Jurkat, Clone E6-1 (cell line): ENCODE measurements around the gene FBXW7.

Experiments
- DNase-seq: peaks from one replicate; pipeline ENCODE4 v3.0.0-alpha.2; 2011; ENCODE audit warnings: low read depth, low spot score
- H3K4me3 ChIP-seq: 2 replicates; pipeline ENCODE4 v1.5.1; 2011; ENCODE audit warnings: mild to moderate bottlenecking, low read length, control low read depth, moderate library complexity

Gene FBXW7

GRCh38 chr4:152322656-152323055 is 213.2 kb downstream of the FBXW7 start:
- DNase-seq, result no peak

GRCh38 chr4:152321923-152322322 is 214.0 kb downstream of the FBXW7 start:
- H3K4me3 ChIP-seq, result no peak overlapping the region
- DNase-seq, result no peak

More at GRCh38 chr4:152322656-152323055, 213.2 kb downstream of the FBXW7 start:
- no peak overlapping the region for H3K4me3 ChIP-seq

GRCh38 chr4:152321398-152321797 is 214.5 kb downstream of the FBXW7 start:
- H3K4me3 ChIP-seq, result no peak overlapping the region
- DNase-seq, result no peak

- no peak overlapping the region for H3K4me3 ChIP-seq
- DNase-seq, result no peak
Observed at GRCh38 chr4:152316969-152317368, 218.9 kb downstream of the FBXW7 start.

- DNase-seq, result peak; percentile 65
- no peak overlapping the region for H3K4me3 ChIP-seq
Observed at GRCh38 chr4:152310257-152310656, 225.6 kb downstream of the FBXW7 start.

- no peak overlapping the region for H3K4me3 ChIP-seq
- DNase-seq, result no peak
Observed at GRCh38 chr4:152309418-152309817, 226.5 kb downstream of the FBXW7 start.

GRCh38 chr4:152308951-152309350 is 226.9 kb downstream of the FBXW7 start:
- DNase-seq, result no peak
- no peak overlapping the region for H3K4me3 ChIP-seq

GRCh38 chr4:152307669-152308068 is 228.2 kb downstream of the FBXW7 start:
- no peak overlapping the region for H3K4me3 ChIP-seq
- DNase-seq, result no peak

GRCh38 chr4:152306541-152306940 is 229.4 kb downstream of the FBXW7 start:
- no peak for DNase-seq
- no peak overlapping the region for H3K4me3 ChIP-seq

- H3K4me3 ChIP-seq, result no peak overlapping the region
Observed at GRCh38 chr4:152304220-152304619, 231.7 kb downstream of the FBXW7 start.

GRCh38 chr4:152301381-152301780 is 234.5 kb downstream of the FBXW7 start:
- DNase-seq, result no peak
- no peak overlapping the region for H3K4me3 ChIP-seq

More at GRCh38 chr4:152304220-152304619, 231.7 kb downstream of the FBXW7 start:
- DNase-seq, result no peak

- DNase-seq, result no peak
- no peak overlapping the region for H3K4me3 ChIP-seq
Observed at GRCh38 chr4:152299553-152299952, 236.3 kb downstream of the FBXW7 start.

- no peak overlapping the region for H3K4me3 ChIP-seq
- no peak for DNase-seq
Observed at GRCh38 chr4:152296386-152296785, 239.5 kb downstream of the FBXW7 start.

- DNase-seq, result no peak
Observed at GRCh38 chr4:152294765-152295164, 241.1 kb downstream of the FBXW7 start.

GRCh38 chr4:152294331-152294730 is 241.6 kb downstream of the FBXW7 start:
- H3K4me3 ChIP-seq, result no peak overlapping the region
- no peak for DNase-seq

More at GRCh38 chr4:152294765-152295164, 241.1 kb downstream of the FBXW7 start:
- no peak overlapping the region for H3K4me3 ChIP-seq

GRCh38 chr4:152293527-152293926 is 242.4 kb downstream of the FBXW7 start:
- H3K4me3 ChIP-seq, result no peak overlapping the region
- DNase-seq, result no peak

GRCh38 chr4:152290366-152290921 is 245.4 kb downstream of the FBXW7 start:
- DNase-seq, result no peak
- no peak overlapping the region for H3K4me3 ChIP-seq

GRCh38 chr4:152289941-152290340 is 246.0 kb downstream of the FBXW7 start:
- H3K4me3 ChIP-seq, result no peak overlapping the region
- DNase-seq, result no peak

- H3K4me3 ChIP-seq, result no peak overlapping the region
- DNase-seq, result no peak
Observed at GRCh38 chr4:152289541-152289940, 246.4 kb downstream of the FBXW7 start.

GRCh38 chr4:152283801-152284470 is 252.0 kb downstream of the FBXW7 start:
- no peak for DNase-seq
- H3K4me3 ChIP-seq, result no peak overlapping the region

GRCh38 chr4:152281822-152282221 is 254.1 kb downstream of the FBXW7 start:
- no peak overlapping the region for H3K4me3 ChIP-seq
- DNase-seq, result no peak
